Activated CD4-positive, alpha-beta T cell treated with anti-CD3 and anti-CD28 coated beads, Interleukin-2, amount 50 U/mL, for 24 hours (primary cell): ENCODE measurements around the gene DPF1.

Experiments used
- DNase-seq, 2 donors: peaks; one replicate each; pipeline ENCODE4 v3.0.0-alpha.2; 2020; ENCODE audit warnings: low read depth in 1 of 2, low spot score in 1 of 2

The DPF1 gene

DNA sequence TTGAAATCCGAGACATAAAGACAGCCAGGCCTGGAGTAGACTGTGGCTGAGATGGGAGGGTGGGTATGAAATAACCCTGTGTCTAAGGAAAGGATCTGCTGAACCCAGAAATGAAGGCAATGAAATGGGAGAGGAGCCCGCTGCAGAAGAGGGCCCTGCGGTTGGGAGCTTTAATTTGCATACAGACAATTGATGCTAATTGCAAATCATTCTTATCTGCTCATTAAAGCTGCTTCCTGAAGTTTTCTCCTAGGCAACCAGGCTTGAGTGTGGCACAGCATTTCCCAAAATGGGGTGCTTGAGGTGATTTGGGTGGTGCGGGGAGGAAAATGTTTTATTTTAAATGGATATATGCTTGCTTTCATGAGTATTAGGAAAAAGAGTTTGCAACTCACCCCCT, 55.4 kb downstream of the DPF1 start:
- no peak for DNase-seq

DNA sequence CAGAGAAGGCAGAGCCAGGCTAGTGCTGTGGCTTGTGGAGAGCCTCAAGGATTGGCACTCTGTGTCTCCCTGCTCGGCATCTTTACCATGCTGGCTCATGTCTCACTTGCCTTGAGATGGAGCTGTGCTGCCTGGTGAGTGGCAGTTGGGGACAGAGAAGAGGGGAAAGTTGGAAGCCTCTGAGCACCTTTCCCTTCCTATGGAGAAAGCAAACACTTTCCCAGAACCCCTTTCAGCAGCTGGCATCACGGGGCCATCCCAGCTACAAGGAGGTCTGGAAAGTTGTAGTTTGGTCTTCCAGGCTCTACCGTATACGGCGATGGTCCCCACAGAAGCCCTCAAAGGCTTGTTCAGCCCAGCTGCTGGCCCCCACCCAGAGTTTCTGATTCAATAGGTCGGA, 58.7 kb downstream of the DPF1 start:
- DNase-seq = no peak

DNA sequence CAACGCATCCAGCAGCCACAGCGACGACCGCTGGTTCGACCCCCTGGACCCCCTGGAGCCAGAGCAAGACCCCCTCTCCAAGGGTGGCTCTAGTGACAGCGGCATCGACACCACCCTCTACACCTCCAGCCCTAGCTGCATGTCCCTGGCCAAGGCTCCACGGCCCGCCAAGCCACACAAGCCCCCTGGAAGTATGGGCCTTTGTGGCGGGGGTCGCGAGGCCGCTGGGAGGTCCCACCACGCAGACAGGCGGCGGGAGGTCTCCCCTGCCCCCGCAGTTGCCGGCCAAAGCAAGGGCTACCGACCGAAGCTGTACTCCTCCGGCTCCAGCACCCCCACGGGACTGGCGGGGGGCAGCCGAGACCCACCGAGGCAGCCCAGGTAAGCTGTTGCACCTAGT, 59.5 kb downstream of the DPF1 start:
- DNase-seq = no peak

DNA sequence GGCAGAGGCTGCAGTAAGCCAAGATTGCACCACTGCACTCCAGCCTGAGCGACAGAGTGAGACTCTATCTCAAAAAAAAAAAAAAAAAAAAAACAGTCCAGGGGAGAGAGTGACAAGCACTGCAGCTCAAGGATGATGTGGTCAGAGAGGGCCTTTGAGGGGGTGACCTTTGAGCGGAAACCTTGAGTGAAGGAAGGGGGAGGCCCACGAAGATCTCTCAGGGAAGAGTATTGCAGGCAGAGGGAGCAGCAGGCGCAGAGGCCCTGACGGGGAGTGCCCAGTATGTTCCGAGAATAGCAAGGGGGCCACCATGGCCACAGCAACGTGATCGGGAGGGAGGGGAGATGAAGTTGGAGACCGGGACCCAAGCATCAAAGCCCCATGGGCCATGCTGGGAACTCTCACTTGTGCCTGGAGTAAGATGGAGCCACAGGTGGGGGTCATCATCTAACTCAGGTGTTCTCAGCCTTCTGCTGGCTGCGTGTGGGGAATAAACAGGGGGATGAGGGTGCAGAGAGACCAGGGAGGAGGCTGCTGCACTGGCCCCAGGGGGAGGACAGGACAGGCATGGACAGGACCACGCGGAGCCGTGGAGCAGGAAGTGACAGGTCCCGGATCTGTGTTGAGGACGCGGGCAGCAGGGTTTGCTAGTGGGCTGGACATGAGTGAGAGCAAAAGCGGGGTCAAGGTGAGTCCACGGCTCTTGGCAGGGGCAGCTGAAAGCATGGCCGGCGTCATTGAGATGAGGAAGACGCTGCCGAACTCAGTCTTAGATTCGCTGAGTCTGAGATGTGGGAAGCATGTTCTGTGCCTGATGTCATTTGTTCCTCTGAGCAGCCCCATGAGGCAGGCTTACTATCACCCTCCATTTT, 60.4 kb downstream of the DPF1 start:
- DNase-seq = no peak

DNA sequence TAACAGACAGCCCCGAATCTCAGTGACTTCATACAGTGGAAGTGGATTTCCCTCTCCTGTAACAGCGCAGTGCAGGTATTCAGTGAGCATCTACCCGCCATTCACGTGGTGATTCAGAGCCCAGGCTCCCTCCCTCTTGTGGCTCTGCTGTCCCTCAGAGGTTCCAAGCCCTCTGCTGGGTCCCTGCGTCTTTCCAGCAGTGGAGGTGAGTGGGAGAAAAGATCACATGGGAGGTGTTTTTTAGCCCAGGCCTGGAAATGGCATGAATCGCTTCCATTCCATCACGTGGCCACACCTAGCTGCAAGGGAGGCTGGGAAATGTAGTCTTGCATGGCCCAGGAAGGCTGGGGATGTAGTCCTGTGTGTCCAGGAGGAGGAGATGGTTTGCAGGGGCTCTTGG, 61.4 kb downstream of the DPF1 start:
- no peak for DNase-seq

DNA sequence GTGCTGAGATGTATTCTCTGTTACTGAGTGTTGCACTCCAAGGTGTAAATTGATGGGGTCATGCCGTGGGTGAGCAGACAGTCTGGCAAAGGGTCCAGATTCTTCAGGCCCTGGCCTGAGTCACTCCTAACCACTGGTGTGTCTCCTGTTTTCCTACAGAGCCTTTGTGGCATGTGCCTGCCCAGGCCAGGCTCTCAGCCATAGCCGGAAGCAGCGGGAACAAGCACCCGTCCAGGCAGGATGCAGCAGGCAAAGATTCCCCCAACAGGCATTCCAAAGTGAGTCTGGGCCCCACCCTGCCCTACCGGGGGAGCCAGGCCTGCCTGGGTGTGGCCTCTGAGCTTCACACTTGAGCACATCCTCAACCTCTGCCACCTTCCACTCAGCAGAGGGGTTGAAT, 61.9 kb downstream of the DPF1 start:
- no peak for DNase-seq
